HG03469 (cell line): ENCODE measurements around the gene SERPINB2.
A peak's percentile ranks its signal among the peaks of the same experiment; 100 is the strongest.
"Not testable (repeated sequence)": the region's sequence is repeated elsewhere in the genome, so short reads cannot be mapped to it uniquely, and the experiment has no call there.

ENCODE experiments used
- ATAC-seq: cut with Tn5 transposase; IDR thresholded peaks from one replicate; pipeline ENCODE4 v1.9.1; 2021; ENCODE audit warnings: mild to moderate bottlenecking, moderate library complexity, moderate number of reproducible peaks; ENCODE audit not compliant: unreplicated experiment

The SERPINB2 gene

GRCh38 chr18:63930773-63931354 is 43.4 kb downstream of the SERPINB2 start:
- ATAC-seq: no peak

GRCh38 chr18:63936156-63936931 is 48.8 kb downstream of the SERPINB2 start:
- peak; percentile 94 for ATAC-seq

DNA sequence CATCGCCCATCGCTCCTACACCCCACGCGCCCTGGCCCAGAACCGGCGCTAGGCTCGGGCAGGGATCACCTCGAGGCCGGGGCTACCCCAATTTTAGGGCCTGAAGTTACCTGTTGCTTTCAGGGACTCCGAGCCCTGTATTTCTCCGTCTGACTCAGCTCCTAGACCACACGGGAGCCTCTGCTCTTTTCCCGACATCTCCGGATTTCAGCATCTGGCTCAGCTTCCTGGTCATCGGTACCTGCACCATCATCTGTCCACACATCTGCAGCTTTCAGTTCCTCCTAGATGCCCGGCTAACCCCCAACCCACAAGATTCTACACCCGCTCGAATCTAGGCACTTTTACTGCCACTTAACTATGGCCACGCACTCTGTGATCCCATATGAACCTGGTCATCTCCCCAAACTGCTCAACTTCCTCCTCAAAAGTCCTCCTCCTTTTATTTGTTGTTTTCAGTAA is 49.5 kb downstream of the SERPINB2 start:
- peak; percentile 12 for ATAC-seq

- no peak for ATAC-seq
Measured at GRCh38 chr18:63940008-63940407, 52.5 kb downstream of the SERPINB2 start.

GRCh38 chr18:63940543-63941050 is 53.1 kb downstream of the SERPINB2 start:
- not testable (repeated sequence) for ATAC-seq

DNA sequence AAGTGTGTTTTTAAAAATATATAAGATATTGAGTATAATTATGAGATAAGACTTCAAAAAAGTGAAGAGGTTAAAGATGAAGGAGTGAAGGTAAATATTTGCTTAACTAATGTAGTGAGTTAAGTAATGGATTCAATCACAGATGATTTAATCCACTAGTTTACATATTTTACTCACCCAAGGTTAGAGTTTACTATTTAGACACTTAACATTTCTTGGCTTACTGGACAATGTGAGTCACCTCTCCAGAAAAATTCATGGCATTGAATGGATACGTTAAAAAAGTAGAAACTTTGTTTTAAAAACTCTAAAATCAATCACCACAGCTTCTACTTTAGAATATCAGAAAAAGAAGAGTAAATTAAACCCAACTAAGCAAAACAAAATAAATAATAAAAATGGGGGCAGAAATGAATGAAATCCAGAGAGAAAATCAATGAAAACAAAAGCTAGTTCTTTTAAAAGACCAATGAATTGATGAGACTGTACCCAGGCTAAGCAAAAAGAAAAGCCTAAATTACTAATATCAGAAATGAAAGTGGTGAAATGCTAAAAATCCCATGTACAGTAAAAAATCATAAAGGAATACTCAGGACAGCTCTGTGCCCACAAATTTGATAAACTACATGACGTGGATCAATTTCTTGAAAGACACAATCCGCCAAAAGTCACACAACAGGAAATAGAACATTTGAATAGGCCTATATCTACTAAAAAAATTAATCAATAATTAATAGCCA is 59.7 kb downstream of the SERPINB2 start:
- no peak for ATAC-seq

- ATAC-seq: peak; percentile 78
Measured at GRCh38 chr18:63949068-63949737, 61.7 kb downstream of the SERPINB2 start, which contains the start of gene HMSD. HMSD (plus strand) TSS chr18:63949301; CDS start chr18:63953456, 4,155 bp downstream.

DNA sequence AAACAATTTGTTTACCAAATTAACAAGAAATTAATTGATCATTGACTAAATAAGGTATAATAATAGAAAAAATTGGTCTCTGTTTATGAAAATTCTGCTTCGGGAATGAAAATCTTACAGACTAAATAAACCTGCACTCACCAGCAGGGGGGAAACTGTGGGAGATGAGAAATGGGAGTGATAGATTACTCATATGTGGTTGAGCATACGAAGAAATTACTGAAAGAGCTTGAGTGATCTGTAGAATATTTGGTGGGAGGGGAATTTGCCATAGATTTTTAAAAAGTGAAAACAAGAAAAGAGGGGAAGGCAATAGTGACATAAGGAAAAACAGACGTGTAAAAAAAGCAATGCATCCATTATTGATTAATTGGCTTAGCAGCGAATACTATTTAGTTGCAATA is 63.8 kb downstream of the SERPINB2 start:
- peak; percentile 46 for ATAC-seq
